HG03575 (cell line): Measurements from ENCODE around the gene ASCC1.
"Not testable (repeated sequence)": the region's sequence is repeated elsewhere in the genome, so short reads cannot be mapped to it uniquely, and the experiment has no call there.

ENCODE experiments used
- ATAC-seq: cut with Tn5 transposase; IDR thresholded peaks from one replicate; pipeline ENCODE4 v1.9.1; 2021; ENCODE audit not compliant: unreplicated experiment, insufficient number of reproducible peaks, low FRiP score; ENCODE audit errors: extremely low read depth

Gene ASCC1

GRCh38 chr10:72226418-72227027, 10.4 kb upstream of the ASCC1 start:
- no peak for ATAC-seq

GRCh38 chr10:72224191-72224590, 8.1 kb upstream of the ASCC1 start:
- not testable (repeated sequence) for ATAC-seq

- ATAC-seq = no peak
Measured at GRCh38 chr10:72223743-72224101, 7.6 kb upstream of the ASCC1 start.

GRCh38 chr10:72221278-72221677, 5.2 kb upstream of the ASCC1 start:
- ATAC-seq = no peak

- ATAC-seq = no peak
Measured at GRCh38 chr10:72220637-72221036, 4.6 kb upstream of the ASCC1 start.

GRCh38 chr10:72219235-72219814, 3.2 kb upstream of the ASCC1 start:
- ATAC-seq = no peak

- ATAC-seq = no peak
Measured at GRCh38 chr10:72218726-72219125, 2.6 kb upstream of the ASCC1 start.

GRCh38 chr10:72218325-72218724, 2.2 kb upstream of the ASCC1 start:
- ATAC-seq = no peak

GRCh38 chr10:72211832-72212231, 4.2 kb downstream of the ASCC1 start:
- not testable (repeated sequence) for ATAC-seq

GRCh38 chr10:72211381-72211780, 4.7 kb downstream of the ASCC1 start:
- not testable (repeated sequence) for ATAC-seq

- not testable (repeated sequence) for ATAC-seq
Measured at GRCh38 chr10:72208526-72208925, 7.5 kb downstream of the ASCC1 start.

GRCh38 chr10:72206511-72207229, 9.4 kb downstream of the ASCC1 start:
- no peak for ATAC-seq

- no peak for ATAC-seq
Measured at GRCh38 chr10:72204724-72205123, 11.4 kb downstream of the ASCC1 start.

- ATAC-seq = no peak
Measured at GRCh38 chr10:72204296-72204695, 11.8 kb downstream of the ASCC1 start.

GRCh38 chr10:72201293-72201692, 14.8 kb downstream of the ASCC1 start:
- ATAC-seq = no peak

GRCh38 chr10:72200883-72201282, 15.2 kb downstream of the ASCC1 start:
- no peak for ATAC-seq

- no peak for ATAC-seq
Measured at GRCh38 chr10:72194949-72195348, 21.1 kb downstream of the ASCC1 start.

- ATAC-seq = no peak
Measured at GRCh38 chr10:72186982-72187330, 29.1 kb downstream of the ASCC1 start.

GRCh38 chr10:72186258-72186981, 29.7 kb downstream of the ASCC1 start:
- ATAC-seq = no peak

- no peak for ATAC-seq
Measured at GRCh38 chr10:72184156-72184555, 31.9 kb downstream of the ASCC1 start.
